Measurements from ENCODE around the gene SLC11A2. TPM values are rescaled to one million over a fixed set of nuclear protein-coding genes. Genes with fewer than 3 reads are reported as not detected.

The SLC11A2 gene
- polyA plus RNA-seq, 1 of the 3 experiments (the other 2 are of a cell fraction): 27.7 TPM

DNA sequence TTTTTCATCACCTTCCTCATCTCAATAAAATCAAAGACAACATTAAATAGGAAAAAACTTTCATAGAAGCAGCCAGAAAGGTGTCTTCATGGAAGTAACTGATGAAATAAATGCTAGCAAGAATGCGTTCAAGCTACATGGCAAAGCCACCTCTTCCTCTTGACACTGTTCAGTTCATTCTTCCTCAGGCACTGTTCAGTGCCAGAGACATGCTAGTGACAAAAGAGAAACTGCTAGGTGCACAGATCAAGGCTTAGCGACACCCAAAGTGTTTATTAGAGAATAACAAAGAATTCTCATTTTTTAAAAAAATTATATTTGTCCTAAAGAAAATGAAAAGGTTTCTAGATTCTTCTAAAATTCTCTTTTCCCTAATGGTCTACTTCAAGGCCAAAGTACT is 7.2 kb downstream of the SLC11A2 start:
- no peak for DNase-seq
- Histone ChIP-seq H3F3A (replicated peaks; ENCODE audit: insufficient read depth) (no peaks in the 10 kb centered on the region), H3K4me1 (ENCODE audit: control insufficient read depth in 1 of 2, insufficient read depth in 2 of 2, low read depth in 1 of 2, low read length in 1 of 2) (no peaks in the 10 kb centered on the region), H3K9ac (no peak overlapping the region), H3K79me2 (ENCODE audit: insufficient read depth) (peaks cover 98% of the 10 kb centered on the region), H3K9me2 (no peaks in the 10 kb centered on the region), H3K27me3 (ENCODE audit: insufficient read depth) (no peaks in the 10 kb centered on the region), H3K27ac (ENCODE audit: low read depth in 2 of 2, low read length in 1 of 2) (no peak overlapping the region), H3K4me3 (ENCODE audit: low read depth in 2 of 2, low read length in 1 of 2) (no peak overlapping the region), H3K4me2 (no peak overlapping the region), H4K20me1 (ENCODE audit: insufficient read depth) (no peaks in the 10 kb centered on the region), H3K9me3 (no peaks in the 10 kb centered on the region), H2AFZ (ENCODE audit: low read depth) (no peak overlapping the region), H3K36me3 (replicated peaks in 1 of 2; ENCODE audit: control insufficient read depth in 1 of 2, insufficient read depth in 2 of 2, low read length in 1 of 2) (no peaks in the 10 kb centered on the region)
- WGBS (ENCODE audit: low lambda C conversion rate): 96% methylated on average over 2 of the region's 2 CpGs
- POLR2A ChIA-PET: no interaction called here
- CTCF ChIA-PET: interaction anchor here (2.5 kb wide), 1 partner anchor 254 kb away, joined by 9 read pairs; no protein-coding TSS in a partner anchor
- TF ChIP-seq, protein P1, sequence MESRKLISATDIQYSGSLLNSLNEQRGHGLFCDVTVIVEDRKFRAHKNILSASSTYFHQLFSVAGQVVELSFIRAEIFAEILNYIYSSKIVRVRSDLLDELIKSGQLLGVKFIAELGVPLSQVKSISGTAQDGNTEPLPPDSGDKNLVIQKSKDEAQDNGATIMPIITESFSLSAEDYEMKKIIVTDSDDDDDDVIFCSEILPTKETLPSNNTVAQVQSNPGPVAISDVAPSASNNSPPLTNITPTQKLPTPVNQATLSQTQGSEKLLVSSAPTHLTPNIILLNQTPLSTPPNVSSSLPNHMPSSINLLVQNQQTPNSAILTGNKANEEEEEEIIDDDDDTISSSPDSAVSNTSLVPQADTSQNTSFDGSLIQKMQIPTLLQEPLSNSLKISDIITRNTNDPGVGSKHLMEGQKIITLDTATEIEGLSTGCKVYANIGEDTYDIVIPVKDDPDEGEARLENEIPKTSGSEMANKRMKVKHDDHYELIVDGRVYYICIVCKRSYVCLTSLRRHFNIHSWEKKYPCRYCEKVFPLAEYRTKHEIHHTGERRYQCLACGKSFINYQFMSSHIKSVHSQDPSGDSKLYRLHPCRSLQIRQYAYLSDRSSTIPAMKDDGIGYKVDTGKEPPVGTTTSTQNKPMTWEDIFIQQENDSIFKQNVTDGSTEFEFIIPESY (IDR thresholded peaks at IDR 0.05; ENCODE audit: borderline replicate concordance, low read depth): no peak
- no peak for TF ChIP-seq MEF2A (IDR thresholded peaks at IDR 0.05; ENCODE audit: borderline replicate concordance, low read depth)

DNA sequence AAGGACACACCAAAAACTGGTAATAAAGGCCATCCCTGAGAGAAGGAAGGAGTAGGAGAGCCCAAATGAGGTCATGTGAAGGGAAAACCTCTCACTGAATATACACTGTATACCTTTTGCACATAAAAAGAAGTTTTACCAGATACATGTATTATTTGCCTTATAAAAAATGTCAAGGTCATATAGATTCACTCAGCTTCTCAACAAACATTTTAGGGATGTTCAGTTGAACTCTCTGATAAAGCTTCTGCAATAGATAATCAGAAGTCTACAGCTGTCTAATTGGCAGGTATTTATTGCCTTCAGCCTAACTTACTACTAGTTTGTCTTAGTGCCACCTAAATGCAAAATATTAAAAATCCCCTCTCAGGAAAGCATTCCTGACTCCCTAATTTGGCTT is 8.7 kb downstream of the SLC11A2 start:
- H3K27me3 ChIP-seq (ENCODE audit: insufficient read depth): no peaks in the 10 kb centered on the region
- no peaks in the 10 kb centered on the region for H3K4me1 ChIP-seq (ENCODE audit: control insufficient read depth in 1 of 2, insufficient read depth in 2 of 2, low read depth in 1 of 2, low read length in 1 of 2)
- H3K4me3 ChIP-seq (ENCODE audit: low read depth in 2 of 2, low read length in 1 of 2): no peak overlapping the region
- H4K20me1 ChIP-seq (ENCODE audit: insufficient read depth): no peaks in the 10 kb centered on the region; the same call in 1 of the 2 replicates
- TF ChIP-seq, protein P2, sequence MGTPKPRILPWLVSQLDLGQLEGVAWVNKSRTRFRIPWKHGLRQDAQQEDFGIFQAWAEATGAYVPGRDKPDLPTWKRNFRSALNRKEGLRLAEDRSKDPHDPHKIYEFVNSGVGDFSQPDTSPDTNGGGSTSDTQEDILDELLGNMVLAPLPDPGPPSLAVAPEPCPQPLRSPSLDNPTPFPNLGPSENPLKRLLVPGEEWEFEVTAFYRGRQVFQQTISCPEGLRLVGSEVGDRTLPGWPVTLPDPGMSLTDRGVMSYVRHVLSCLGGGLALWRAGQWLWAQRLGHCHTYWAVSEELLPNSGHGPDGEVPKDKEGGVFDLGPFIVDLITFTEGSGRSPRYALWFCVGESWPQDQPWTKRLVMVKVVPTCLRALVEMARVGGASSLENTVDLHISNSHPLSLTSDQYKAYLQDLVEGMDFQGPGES (IDR thresholded peaks at IDR 0.05; ENCODE audit: low read depth, low read length): no peak
- TF ChIP-seq NRF1 (IDR thresholded peaks at IDR 0.05; ENCODE audit: low read depth, low read length): no peak
- TF ChIP-seq, protein P3, sequence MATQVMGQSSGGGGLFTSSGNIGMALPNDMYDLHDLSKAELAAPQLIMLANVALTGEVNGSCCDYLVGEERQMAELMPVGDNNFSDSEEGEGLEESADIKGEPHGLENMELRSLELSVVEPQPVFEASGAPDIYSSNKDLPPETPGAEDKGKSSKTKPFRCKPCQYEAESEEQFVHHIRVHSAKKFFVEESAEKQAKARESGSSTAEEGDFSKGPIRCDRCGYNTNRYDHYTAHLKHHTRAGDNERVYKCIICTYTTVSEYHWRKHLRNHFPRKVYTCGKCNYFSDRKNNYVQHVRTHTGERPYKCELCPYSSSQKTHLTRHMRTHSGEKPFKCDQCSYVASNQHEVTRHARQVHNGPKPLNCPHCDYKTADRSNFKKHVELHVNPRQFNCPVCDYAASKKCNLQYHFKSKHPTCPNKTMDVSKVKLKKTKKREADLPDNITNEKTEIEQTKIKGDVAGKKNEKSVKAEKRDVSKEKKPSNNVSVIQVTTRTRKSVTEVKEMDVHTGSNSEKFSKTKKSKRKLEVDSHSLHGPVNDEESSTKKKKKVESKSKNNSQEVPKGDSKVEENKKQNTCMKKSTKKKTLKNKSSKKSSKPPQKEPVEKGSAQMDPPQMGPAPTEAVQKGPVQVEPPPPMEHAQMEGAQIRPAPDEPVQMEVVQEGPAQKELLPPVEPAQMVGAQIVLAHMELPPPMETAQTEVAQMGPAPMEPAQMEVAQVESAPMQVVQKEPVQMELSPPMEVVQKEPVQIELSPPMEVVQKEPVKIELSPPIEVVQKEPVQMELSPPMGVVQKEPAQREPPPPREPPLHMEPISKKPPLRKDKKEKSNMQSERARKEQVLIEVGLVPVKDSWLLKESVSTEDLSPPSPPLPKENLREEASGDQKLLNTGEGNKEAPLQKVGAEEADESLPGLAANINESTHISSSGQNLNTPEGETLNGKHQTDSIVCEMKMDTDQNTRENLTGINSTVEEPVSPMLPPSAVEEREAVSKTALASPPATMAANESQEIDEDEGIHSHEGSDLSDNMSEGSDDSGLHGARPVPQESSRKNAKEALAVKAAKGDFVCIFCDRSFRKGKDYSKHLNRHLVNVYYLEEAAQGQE (IDR thresholded peaks at IDR 0.05; ENCODE audit: low read depth, low read length): no peak
- no peak for TF ChIP-seq SMC3 (IDR thresholded peaks at IDR 0.05; ENCODE audit: low read depth, low read length)
- TF ChIP-seq, protein P4, sequence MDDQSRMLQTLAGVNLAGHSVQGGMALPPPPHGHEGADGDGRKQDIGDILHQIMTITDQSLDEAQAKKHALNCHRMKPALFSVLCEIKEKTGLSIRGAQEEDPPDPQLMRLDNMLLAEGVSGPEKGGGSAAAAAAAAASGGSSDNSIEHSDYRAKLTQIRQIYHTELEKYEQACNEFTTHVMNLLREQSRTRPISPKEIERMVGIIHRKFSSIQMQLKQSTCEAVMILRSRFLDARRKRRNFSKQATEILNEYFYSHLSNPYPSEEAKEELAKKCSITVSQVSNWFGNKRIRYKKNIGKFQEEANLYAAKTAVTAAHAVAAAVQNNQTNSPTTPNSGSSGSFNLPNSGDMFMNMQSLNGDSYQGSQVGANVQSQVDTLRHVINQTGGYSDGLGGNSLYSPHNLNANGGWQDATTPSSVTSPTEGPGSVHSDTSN (IDR thresholded peaks at IDR 0.05): no peak
- TF ChIP-seq GABPA (IDR thresholded peaks at IDR 0.05; ENCODE audit: low read depth): no peak
- no peak for TF ChIP-seq EZH2phosphoT487 (IDR thresholded peaks at IDR 0.05; ENCODE audit: borderline replicate concordance, low read depth)
- TF ChIP-seq RAD21 (IDR thresholded peaks at IDR 0.05; ENCODE audit: low read length): no peak
- no peak for TF ChIP-seq RFX5 (IDR thresholded peaks at IDR 0.05; ENCODE audit: low read length)
- no peak for TF ChIP-seq MEF2A (IDR thresholded peaks at IDR 0.05; ENCODE audit: borderline replicate concordance, low read depth)
- no peak for TF ChIP-seq EP300 (IDR thresholded peaks at IDR 0.05; ENCODE audit: borderline replicate concordance in 1 of 2, low read depth in 1 of 2, low read length in 1 of 2)
- TF ChIP-seq FOXM1 (IDR thresholded peaks at IDR 0.05; ENCODE audit: low read depth): no peak
- TF ChIP-seq, protein P5, sequence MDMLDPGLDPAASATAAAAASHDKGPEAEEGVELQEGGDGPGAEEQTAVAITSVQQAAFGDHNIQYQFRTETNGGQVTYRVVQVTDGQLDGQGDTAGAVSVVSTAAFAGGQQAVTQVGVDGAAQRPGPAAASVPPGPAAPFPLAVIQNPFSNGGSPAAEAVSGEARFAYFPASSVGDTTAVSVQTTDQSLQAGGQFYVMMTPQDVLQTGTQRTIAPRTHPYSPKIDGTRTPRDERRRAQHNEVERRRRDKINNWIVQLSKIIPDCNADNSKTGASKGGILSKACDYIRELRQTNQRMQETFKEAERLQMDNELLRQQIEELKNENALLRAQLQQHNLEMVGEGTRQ (IDR thresholded peaks at IDR 0.05; ENCODE audit: borderline replicate concordance, low read depth, low read length): no peak
- TF ChIP-seq ELF1 (IDR thresholded peaks at IDR 0.05): no peak
- no peak for TF ChIP-seq RXRA (IDR thresholded peaks at IDR 0.05; ENCODE audit: borderline replicate concordance, low read depth)
- no peak overlapping the region for H3K4me2 ChIP-seq
- DNase-seq: no peak
- H3K27ac ChIP-seq (ENCODE audit: low read depth in 2 of 2, low read length in 1 of 2): no peak overlapping the region
- H3K9me3 ChIP-seq: no peaks in the 10 kb centered on the region
- POLR2A ChIA-PET: no interaction called here
- peaks cover 98% of the 10 kb centered on the region for H3K79me2 ChIP-seq (ENCODE audit: insufficient read depth)
- H3K36me3 ChIP-seq (replicated peaks in 1 of 2; ENCODE audit: control insufficient read depth in 1 of 2, insufficient read depth in 2 of 2, low read length in 1 of 2): no peaks in the 10 kb centered on the region
- CTCF ChIA-PET: interaction anchor here (0.9 kb wide), 1 partner anchor 30 kb away, joined by 3 read pairs; no protein-coding TSS in a partner anchor
- no peak overlapping the region for H2AFZ ChIP-seq (ENCODE audit: low read depth)
- H3F3A ChIP-seq (replicated peaks; ENCODE audit: insufficient read depth): no peaks in the 10 kb centered on the region
- no peaks in the 10 kb centered on the region for H3K9me2 ChIP-seq
- H3K9ac ChIP-seq: no peak overlapping the region
